Measurements from ENCODE around the gene PRRT2.

DNA sequence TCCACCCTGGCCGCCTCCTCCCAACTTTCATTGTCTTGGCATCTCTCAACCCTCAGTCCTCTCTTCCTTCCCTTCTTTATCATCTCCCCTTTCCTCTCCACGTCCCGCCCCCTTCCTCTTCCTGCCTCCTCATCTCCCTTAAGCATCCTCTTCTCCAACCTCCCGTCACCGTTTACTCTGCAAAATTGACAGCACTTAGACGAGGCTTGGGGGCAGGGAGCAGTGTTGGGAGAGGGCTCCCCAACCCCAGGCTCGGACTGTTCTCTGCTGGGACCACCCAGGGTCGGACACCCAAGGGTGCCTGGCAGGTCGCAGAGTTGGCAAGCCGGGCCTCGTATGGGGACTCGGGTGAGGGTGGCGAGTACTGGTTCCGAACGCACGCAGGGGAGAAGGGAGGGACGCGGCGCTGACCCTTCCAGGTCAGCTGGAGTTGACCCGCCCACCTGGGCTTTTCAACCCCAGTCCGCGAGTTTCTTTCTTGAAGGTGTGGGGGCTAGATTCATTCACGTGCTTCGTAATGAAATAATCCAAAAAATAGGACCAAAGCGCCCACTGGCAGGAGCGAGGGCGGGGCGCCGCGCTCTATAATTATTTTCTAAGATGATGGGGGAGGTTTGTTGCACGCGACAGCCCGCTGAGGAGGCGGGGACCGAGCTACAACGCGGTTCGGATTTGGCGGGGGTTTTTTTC is 3.2 kb downstream of the PRRT2 start:
- TF ChIP-seq, protein P1, sequence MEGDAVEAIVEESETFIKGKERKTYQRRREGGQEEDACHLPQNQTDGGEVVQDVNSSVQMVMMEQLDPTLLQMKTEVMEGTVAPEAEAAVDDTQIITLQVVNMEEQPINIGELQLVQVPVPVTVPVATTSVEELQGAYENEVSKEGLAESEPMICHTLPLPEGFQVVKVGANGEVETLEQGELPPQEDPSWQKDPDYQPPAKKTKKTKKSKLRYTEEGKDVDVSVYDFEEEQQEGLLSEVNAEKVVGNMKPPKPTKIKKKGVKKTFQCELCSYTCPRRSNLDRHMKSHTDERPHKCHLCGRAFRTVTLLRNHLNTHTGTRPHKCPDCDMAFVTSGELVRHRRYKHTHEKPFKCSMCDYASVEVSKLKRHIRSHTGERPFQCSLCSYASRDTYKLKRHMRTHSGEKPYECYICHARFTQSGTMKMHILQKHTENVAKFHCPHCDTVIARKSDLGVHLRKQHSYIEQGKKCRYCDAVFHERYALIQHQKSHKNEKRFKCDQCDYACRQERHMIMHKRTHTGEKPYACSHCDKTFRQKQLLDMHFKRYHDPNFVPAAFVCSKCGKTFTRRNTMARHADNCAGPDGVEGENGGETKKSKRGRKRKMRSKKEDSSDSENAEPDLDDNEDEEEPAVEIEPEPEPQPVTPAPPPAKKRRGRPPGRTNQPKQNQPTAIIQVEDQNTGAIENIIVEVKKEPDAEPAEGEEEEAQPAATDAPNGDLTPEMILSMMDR (IDR thresholded peaks at IDR 0.05), result no peak
- TF ChIP-seq EP300 (IDR thresholded peaks at IDR 0.05), result no peak

Data from gastroesophageal sphincter (tissue), 3 donors.